ENCODE measurements around the gene PHKA1. TPM values are rescaled to one million over a fixed set of nuclear protein-coding genes. Genes with fewer than 3 reads are reported as not detected.
A peak's percentile ranks its signal among the peaks of the same experiment; 100 is the strongest.

Gene PHKA1
- polyA plus RNA-seq, 2 of the 4 experiments (the other 2 are of a cell fraction), result 18.3 to 35.4 TPM

DNA sequence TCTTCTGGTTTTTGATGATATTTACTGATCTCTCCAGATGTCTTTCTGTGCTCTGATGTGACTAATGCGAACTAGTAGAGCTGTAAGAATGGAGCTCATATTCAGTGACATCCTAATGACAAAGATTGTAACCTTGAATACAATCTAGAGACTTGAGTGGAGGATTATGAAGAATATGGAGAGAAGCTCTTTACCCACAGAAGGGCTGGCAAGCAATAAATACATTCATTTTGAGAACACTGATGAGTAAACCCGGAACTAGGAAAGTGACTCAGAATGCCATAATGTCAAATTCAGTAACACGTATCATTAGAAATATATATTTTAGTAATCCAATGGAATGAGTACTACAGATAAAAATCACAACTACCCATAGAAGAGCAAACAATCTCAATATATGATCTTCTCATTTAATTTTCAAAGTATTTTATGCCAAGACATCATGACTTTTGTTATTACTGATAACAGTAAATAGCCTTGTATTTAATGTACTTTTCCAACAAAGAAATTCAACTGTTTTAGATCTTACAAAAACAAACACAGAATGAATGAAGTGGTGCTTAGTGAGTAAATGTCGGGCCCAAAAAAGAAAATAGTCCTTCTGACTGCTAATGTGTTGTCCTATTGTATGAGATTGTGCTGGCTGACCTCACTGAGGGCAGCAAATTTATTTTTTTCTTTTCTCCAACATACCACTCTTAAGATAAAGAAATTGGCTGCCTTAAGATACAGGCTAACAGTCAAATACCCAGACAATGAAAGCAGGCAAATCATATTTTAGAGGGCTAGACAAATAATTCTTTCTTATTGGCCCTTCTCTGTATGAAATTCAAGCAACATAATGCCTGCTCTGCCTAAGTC, 92.3 kb downstream of the PHKA1 start (continued):
- TF ChIP-seq USF2 (IDR thresholded peaks at IDR 0.05) (no peak), HOXB5 (CRISPR knock-in tag; IDR thresholded peaks at IDR 0.05) (no peak), GATA3 (IDR thresholded peaks at IDR 0.05; ENCODE audit: borderline replicate concordance) (peak; percentile 17; the same call in 1 of the 2 replicates), E2F6 (IDR thresholded peaks at IDR 0.05; ENCODE audit: borderline replicate concordance, low read depth) (no peak)

GRCh38 chrX:72621163-72621562, 92.9 kb downstream of the PHKA1 start:
- FAIRE-seq (peak; percentile 86), ATAC-seq (peak; percentile 56 to 77), DNase-seq (ENCODE audit: low read depth in 1 of 2, low spot score in 1 of 2) (peak; percentile 8 to 74)
- ChIA-PET POLR2A (no interaction called here), CTCF (interaction anchor here (1.2 to 1.3 kb wide), 2 partner anchors 45 to 94 kb away, joined by 3 read pairs; no protein-coding TSS in a partner anchor)
- TF ChIP-seq HEYL (CRISPR knock-in tag; IDR thresholded peaks at IDR 0.05) (no peak), HES2 (IDR thresholded peaks at IDR 0.05) (no peak), GATA3 (IDR thresholded peaks at IDR 0.05; ENCODE audit: borderline replicate concordance) (peak; percentile 36; the same call in 1 of the 2 replicates), ZFP36 (IDR thresholded peaks at IDR 0.05; ENCODE audit: borderline replicate concordance, partially characterized antibody) (peak; percentile 3), ELK1 (IDR thresholded peaks at IDR 0.05; ENCODE audit: low read depth, low read length) (no peak), KDM5A (IDR thresholded peaks at IDR 0.05) (no peak), MAFK (IDR thresholded peaks at IDR 0.05; ENCODE audit: partially characterized antibody) (peak; percentile 95)
- WGBS (ENCODE audit: missing lambda C conversion rate), result 0% methylated on average over 1 of the region's 1 CpG
- peak overlapping the region; percentile 19; the same call in 2 of the 3 replicates for H3K4me3 ChIP-seq
- no peaks in the 10 kb centered on the region for H3K9me3 ChIP-seq
- H3K4me1 ChIP-seq, result peaks cover 45% of the 10 kb centered on the region
- peak overlapping the region; percentile 89 to 97 for H3K27ac ChIP-seq
- H3K4me2 ChIP-seq, result peak overlapping the region; percentile 75

DNA sequence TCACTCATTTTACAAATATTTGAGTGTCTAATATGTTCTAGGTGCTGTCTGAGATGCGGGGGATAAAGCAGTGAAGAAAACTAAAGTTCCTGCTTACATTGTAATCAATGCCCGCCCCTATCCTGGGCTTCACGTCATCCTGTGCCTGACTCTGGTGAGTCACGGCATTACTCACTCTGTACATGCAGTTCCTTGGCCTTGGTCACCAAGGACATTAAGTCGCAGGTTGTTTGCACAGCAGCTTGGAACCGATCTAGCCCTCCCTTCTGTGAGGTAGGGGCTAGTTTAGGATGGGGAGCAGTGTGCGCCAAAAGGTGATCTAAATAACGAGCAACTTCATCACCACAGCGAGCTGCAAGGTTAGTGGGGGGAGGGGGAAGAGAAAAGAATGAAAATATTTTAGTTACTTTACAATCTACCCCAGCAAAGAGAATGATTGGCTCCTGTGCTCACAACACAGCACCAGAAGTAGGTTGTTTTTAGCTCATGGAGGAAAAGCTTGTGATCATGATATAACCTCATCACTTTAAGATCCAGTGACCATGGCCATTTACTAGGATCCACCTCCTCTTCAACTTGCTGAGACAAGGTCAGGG, 93.5 kb downstream of the PHKA1 start:
- peak overlapping the region; percentile 75 for H3K4me2 ChIP-seq
- no peaks in the 10 kb centered on the region for H3K9me3 ChIP-seq
- peak; percentile 98 to 99 for ATAC-seq
- H3K4me1 ChIP-seq, result peaks cover 45% of the 10 kb centered on the region
- FAIRE-seq, result peak; percentile 100
- CTCF ChIA-PET, result interaction anchor here (1.2 to 1.3 kb wide), 2 partner anchors 44 to 94 kb away, joined by 3 read pairs; no protein-coding TSS in a partner anchor
- no peak for TF ChIP-seq PBX3 (IDR thresholded peaks at IDR 0.05)
- TF ChIP-seq JUNB (IDR thresholded peaks at IDR 0.05), result peak; percentile 93
- TF ChIP-seq CEBPB (IDR thresholded peaks at IDR 0.05), result peak in 1 of 2 experiments; percentile 41; a peak in 1 of 4 replicates
- peak; percentile 94 for TF ChIP-seq FOSL2 (IDR thresholded peaks at IDR 0.05)
- peak; percentile 99 for TF ChIP-seq FOSL2 (CRISPR knock-in tag; IDR thresholded peaks at IDR 0.05)
- TF ChIP-seq EP300 (IDR thresholded peaks at IDR 0.05), result peak; percentile 42 to 47; a peak in 2 of 5 replicates
- TF ChIP-seq RAD21 (conservative IDR thresholded peaks at IDR 0.05 in 1 of 2, IDR thresholded peaks at IDR 0.05 in 1 of 2), result 0 out of 5 replicates have a peak, but pooled peaks of 1 of the 2 experiments have one; percentile 10
- no peak for TF ChIP-seq CHD4 (IDR thresholded peaks at IDR 0.05; ENCODE audit: borderline replicate concordance)
- TF ChIP-seq HES2 (IDR thresholded peaks at IDR 0.05), result no peak
- TF ChIP-seq FOSB (CRISPR knock-in tag; IDR thresholded peaks at IDR 0.05), result no peak
- TF ChIP-seq RFX5 (IDR thresholded peaks at IDR 0.05), result no peak
- TF ChIP-seq RCOR1 (IDR thresholded peaks at IDR 0.05; ENCODE audit: low read depth, low read length), result no peak
- peak; percentile 60 to 62; a peak in 2 of 5 replicates for TF ChIP-seq JUN (IDR thresholded peaks at IDR 0.05)
- TF ChIP-seq GATA3 (IDR thresholded peaks at IDR 0.05; ENCODE audit: borderline replicate concordance), result peak; percentile 84; the same call in 1 of the 2 replicates
- peak; percentile 65 for TF ChIP-seq MAX (IDR thresholded peaks at IDR 0.05)
- DNase-seq (ENCODE audit: low read depth in 1 of 2, low spot score in 1 of 2), result peak; percentile 55 to 94
- POLR2A ChIA-PET, result no interaction called here
- H3K4me3 ChIP-seq, result peak overlapping the region; percentile 19; the same call in 2 of the 3 replicates
- H3K27ac ChIP-seq, result peak overlapping the region; percentile 89 to 97
- WGBS (ENCODE audit: missing lambda C conversion rate), result 2% methylated on average over 8 of the region's 9 CpGs
